Daoy (cell line): Measurements from ENCODE around the gene EBF4. TPM values are rescaled to one million over a fixed set of nuclear protein-coding genes. Genes with fewer than 3 reads are reported as not detected.
"Not testable (repeated sequence)": the region's sequence is repeated elsewhere in the genome, so short reads cannot be mapped to it uniquely, and the experiment has no call there.

Experiments used
- DNase-seq: peaks from one replicate; pipeline ENCODE4 v3.0.0-alpha.2; 2015; ENCODE audit warnings: low read depth
- total RNA-seq: library from RNA; depleted of rRNA; stranded (reverse); fragments of >200 nt; shearing (Covaris generic); gene quantifications from 2 replicates; pipeline ENCODE4 v1.2.3, GENCODE V29; 2014

Gene EBF4
- total RNA-seq, 1 experiment from 2014 or later = 0.40 TPM

DNA sequence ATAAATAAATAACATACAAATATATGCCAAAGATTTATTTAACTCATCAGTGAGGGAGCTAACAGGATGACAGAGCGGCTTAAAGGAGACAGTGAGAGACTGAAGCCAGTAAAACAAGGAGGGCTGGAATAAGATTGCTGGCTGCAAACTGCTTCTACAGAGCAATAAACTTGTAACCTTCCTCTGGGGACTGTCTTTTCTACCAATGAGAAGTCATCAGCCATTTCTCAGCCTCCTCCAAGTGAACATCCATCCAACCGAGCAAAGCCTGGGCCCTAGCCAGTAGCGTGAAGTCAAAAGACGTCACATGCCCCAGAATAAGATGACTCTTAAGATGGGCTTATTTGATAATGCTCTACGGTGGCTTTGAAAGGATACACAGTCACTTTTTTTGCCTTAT lies 65.4 kb downstream of the EBF4 start:
- DNase-seq = no peak

DNA sequence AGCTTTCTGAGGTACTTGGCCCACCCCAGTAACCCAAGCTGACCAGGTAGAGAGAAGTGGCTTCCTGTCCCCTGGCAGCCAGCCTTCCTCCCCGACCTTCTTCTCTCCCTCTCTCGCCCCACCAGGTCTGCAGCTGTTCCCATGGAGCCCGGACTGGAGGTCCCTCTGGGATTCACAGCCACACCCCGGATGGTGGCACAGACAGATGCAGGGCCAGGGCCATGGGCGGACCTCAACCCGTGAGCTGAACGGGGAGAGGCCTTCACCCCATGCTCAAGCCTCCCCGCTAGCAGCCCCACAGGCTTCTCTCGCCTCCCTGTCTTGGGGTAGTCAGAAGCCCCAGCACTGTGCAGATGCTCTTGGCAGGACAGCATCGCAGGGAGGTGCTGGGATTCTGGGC lies 66.6 kb downstream of the EBF4 start:
- no peak for DNase-seq

DNA sequence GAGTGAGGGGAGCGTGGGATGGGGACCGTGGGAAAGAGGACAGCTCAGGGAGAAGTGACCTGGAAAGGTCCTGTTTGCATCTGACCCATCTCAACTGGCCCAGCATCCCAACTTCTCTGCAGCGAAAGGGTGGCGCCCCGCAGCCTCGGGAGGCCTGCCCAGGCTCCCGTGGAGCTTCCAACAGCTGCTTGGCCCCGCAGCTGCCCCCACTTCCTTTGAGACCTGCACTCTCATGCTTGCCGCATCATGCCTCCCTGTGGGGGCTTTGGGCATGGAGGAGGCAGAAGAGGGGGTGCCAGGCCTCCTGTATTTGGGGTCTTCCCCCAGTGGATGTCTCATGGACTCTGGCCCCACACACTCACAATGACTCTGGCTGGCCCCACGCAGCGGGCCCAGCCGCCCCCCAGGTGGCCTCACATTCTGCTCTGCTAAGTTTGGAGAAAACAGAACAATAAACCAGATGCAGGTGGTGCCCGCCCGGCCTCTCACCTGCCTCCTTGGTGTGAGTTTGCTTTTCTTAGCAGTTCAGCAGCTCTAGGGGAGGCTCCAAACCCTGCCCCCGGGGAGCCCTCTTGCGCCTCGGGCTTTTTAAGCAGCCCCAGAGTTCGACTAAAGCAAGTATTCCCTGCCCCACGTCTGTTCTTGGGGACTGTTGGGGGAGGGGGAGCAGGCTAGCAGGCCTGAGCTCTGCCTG lies 67.2 kb downstream of the EBF4 start:
- DNase-seq = no peak

DNA sequence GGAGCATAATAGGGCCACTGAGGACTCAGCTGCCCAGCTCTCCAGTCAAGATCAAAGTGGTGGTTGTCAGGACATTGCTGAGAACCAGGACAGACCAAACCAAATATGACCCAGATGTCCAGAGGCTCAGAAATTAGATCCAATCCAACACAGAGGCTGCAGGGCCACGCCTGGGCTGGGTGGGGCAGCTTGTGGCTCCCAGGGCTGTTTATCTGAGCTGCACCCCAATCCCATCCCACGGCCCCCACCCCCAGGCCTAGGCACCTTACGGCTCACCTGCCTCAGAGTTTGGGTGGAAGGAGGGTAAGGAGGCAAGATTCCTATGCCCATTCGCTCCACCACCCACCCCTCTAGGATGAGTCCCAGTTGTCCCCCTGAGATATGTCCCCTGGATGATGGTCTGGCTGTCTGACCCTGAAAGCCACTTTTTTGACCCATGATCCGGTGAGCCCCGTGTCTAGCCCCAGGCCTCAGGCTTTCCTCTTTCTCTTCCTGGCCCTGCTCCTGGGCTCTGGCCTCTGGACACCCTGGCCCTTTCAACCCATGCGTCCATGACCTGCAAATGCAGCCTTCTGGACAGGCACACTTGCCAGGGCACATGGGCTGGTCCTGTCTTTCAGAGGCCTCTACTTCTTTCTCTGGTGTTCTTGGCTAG lies 67.8 kb downstream of the EBF4 start:
- no peak for DNase-seq

DNA sequence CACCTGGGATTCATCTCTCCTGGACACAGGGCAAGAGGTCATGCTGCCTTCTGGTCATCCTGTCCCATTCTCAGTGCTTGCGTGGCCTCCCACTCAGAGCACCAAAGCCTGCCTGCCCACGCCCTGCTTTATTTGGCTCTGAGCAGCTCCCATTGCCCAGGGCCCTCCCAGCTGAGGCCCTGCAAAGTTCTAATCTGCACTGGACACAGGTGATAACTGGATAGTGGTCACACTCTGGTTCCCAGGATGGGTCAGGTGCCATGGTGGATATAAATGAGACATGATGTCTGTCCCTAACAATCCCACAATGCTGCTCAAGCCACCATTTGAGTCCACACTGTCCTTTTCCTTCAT lies 68.3 kb downstream of the EBF4 start:
- DNase-seq = no peak

GRCh38 chr20:2761885-2762284 lies 69.3 kb downstream of the EBF4 start:
- DNase-seq = no peak

GRCh38 chr20:2762578-2763131 lies 70.1 kb downstream of the EBF4 start:
- no peak for DNase-seq

DNA sequence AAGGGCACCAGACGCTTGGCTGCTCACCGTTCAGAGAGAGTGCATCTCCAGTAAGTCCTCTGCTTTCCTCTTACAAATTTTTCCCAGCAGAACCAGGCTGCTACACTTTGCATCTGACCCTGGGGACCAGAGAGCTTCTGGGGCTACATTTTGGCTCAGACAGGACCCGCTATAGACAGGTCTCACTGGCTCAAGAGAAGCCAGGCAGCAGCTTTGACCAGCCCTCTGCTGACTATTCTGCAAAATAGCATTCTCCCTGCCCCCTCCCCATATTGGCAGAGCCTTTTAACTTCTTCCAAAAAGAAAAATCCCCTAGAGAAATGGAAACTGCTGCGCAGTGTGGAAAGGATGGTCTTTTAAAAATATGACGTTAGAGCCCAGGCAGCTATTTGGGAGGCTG lies 70.6 kb downstream of the EBF4 start:
- no peak for DNase-seq

DNA sequence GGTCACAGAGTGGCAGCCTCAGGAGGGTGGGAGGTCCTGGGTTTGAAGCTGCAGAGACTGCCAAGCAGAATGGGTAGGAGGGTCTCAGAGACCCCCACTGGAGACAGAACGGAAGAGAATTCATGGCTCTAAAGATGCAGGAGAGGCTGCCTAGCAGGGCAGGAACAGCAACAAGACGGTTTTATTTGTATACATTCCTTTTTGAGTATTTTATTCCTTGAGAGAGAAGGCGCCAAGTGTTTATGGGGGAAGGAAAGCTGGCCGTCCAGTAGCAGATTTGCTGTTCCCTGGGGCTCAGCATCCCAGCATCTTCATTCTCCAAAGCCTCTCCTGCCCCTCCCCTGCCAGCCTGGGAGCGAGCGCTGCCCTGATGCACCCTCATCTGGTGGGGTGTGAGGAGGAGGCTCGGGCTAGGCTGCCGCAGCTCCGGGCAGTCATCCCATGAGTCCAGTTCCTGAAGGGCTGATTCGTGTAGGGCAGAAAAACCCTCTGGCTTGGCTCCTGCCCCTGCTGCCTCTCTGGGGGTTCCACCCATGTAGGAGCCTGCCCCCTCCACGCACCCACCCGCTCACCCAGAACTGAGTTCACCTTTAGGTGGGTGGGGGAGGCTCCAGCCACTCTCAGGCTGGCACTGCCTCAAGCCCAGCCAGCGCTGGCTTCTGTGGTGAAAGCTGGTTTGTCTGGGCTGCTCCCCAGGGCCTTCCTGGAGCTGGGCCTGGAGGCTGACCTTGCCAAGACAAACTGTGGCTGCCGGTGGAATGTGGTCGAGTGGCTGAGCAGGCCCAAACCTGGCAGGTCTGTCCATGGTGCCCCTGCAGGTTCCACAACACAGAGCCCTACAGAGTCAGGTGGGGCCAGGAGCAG lies 75.4 kb downstream of the EBF4 start:
- peak; percentile 76 for DNase-seq

DNA sequence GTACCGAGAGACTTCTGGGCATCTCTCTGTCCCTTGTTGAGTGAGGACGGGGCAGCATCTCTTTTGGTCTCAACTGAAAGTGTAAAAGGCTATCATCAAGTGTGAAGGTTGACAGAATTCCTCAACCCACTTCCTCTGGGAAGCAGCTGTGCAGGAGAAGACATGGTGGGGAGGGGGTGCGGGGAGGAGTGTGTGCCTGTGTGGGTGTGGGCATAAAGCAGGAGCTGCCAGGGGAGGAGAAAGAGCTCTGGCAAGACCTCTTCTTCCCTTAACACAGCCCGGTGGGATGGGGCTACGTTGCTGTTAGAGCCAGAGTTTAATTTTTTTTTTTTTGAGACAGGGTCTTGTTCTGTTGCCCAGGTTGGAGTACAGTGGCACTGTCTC lies 76.0 kb downstream of the EBF4 start:
- no peak for DNase-seq

DNA sequence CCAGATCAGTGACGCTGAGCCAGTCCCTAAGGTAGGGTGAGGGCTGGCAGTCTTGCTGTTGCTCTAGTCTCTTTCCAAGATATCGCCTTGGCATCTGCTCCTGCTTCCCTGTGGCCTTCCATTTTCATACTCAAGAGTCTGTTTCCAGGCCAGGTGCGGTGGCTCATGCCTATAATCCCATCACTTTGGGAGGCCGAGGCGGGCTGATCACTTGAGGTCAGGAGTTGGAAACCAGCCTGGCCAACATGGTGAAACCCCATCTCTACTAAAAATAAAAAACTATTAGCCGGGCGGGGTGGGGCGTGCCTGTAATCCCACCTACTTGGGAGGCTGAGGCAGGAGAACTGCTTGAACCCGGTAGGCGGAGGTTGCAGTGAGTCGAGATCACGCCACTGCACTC lies 77.5 kb downstream of the EBF4 start:
- DNase-seq = not testable (repeated sequence)

DNA sequence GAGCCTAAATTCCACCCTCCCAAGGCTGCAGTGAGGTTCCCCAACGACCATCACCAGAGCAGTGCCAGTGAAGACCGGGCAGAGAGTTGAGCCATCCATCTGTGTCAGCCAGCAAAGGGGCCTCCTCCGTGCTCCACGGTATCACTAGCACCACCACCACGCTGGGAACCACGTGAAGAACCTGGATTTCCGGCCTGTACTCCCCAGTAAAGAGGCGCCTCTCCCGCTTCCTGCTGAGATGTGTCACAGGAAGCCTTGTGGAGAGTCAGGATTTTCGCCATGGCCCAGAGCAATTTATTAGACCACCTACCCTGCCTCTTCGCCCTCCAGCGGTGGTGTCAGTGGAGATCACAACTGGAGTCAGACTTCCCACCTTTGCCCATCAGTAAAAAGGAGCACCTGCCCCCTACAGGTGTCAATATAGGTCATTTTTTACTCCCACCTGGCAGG lies 79.1 kb downstream of the EBF4 start:
- DNase-seq = peak; percentile 85

GRCh38 chr20:2773812-2774211 lies 81.2 kb downstream of the EBF4 start:
- DNase-seq = no peak

- no peak for DNase-seq
Measured at GRCh38 chr20:2775139-2775538, 82.6 kb downstream of the EBF4 start.

GRCh38 chr20:2778602-2779321 lies 86.2 kb downstream of the EBF4 start:
- no peak for DNase-seq

DNA sequence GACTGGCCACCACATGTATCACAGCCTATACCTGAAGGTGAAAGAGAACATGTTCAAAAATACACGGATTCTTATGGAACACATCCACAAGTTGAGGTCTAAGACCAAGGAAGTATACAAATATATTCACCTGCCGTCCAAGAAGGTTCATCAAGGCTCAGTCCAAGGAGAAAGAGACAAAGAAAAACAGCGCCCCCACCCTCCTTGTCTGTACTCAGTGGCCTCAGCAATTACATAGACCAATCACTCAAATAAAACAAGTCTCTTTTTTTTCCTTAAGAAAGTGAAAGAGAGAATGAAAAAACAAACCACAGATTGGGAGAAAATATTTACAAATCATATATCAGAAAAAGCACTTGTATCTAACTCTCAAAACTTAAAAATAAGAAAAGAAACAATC lies 88.4 kb downstream of the EBF4 start:
- no peak for DNase-seq

DNA sequence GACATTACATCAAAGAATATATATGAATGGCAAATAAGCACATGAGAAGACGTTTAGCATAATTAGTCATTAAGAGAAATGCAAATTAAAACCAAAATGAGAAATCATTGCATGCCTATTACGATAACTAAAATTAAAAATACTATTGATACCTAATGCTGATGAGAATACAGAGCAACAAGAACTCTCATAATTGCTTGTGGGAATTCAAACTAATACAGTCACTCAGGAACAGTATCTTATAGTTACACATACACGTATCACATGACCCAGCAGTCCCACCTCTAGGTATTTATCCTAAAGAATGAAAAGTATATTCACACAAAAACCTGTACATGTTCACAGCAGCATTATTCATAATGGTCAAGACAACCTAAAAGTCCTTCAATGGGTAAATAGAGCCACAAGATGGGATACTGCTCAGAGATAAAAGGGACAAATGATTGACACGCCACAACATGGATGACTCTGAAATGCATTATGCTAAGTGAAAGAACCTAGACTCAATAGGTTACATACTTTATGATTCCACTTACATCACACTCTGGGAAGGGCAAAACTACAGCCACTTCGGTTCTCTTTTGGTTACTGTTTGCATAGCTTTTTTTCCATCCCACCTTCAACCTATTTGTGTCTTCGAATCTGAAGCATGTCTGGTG lies 91.5 kb downstream of the EBF4 start:
- no peak for DNase-seq

GRCh38 chr20:2793471-2793870 lies 100.9 kb downstream of the EBF4 start:
- DNase-seq = no peak

GRCh38 chr20:2794202-2794748 lies 101.7 kb downstream of the EBF4 start:
- DNase-seq = no peak

GRCh38 chr20:2794866-2795447 lies 102.4 kb downstream of the EBF4 start:
- DNase-seq = no peak

DNA sequence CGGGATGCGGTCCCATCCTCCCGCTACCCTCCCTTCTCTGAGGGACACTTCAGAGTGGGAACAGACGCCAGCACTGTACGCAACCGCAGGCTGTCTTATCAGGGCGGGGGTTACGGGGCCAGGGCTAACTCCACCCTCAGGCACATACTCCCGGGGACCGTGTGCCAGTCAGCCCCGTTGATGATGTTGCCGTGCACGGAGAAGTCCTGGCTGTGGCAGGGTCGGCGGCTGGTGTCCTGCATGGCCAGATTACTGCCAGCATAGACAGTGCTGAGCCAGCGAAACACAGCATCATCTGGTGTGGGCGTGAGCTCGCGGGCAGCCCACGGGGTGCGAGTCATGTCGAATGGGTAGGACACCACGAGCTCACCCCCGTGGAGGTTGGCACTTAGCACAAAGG lies 102.9 kb downstream of the EBF4 start:
- no peak for DNase-seq
